Dedifferentiated amniotic fluid mesenchymal stem cell (primary cell): ENCODE results near the gene PLEKHA6.

Experiments used
- DNase-seq: peaks from one replicate; pipeline ENCODE4 v3.0.0-alpha.2; 2016; ENCODE audit errors: extremely low spot score

The PLEKHA6 gene

GRCh38 chr1:204263254-204263910 is 96.3 kb downstream of the PLEKHA6 start:
- no peak for DNase-seq

GRCh38 chr1:204262506-204263253 is 97.0 kb downstream of the PLEKHA6 start:
- DNase-seq = no peak

DNA sequence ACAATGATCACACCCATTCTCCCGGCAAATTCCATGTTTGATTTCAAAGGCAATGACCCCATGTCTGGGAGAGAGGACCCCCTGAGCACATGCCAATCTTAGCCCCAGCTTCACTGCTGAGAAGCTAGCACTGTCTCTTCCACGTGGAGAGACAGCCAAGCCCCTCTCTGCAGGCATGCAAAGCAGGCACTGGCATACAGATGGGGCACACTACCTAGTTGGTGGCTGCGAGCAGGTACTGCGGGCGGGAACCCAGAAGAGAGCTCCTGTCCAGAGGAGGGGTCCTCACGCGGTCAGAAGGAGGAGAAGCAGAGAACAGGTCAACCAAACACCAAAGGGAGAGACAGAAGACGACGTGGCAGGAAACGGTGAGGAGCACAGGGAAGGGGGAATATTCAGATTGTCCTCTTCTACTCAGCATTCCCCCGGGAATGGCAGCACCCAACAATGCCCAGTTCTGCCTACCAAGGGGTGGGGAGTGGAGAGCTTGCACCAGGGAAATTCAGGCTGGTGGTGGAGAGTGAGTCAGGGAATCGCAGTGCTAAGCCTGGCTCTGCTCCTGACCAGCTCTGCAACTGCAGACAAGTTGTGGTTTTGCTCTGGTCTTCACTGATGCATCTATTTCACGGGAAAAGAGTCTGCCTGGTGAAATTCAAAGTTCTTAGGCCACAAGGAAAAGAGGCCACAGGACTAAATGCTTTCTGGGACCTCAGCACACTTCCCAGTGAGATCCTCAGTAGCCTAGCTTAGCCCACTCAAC is 97.8 kb downstream of the PLEKHA6 start:
- peak; percentile 17 for DNase-seq

DNA sequence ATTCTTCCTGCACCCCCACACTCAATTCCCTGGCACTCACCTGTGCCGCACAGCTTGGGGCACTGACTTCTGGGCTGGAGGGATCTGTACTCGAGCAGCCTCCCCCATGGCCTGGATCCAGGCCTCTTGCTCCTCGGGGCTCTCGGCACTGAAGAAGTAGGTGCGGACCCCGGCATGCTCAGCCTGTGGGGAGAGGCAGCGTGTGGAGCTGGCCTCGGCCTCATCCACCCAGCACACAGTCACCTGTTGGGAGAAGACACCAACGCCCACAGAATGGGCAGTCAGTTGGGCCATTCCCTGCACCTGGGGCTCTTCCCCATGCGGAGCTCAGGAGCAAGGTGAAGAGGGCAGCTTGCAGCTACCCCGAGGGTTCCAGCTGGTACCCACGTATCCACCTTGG is 98.5 kb downstream of the PLEKHA6 start:
- no peak for DNase-seq

GRCh38 chr1:204260601-204261197 is 99.0 kb downstream of the PLEKHA6 start:
- DNase-seq = no peak

GRCh38 chr1:204259782-204260181 is 99.9 kb downstream of the PLEKHA6 start:
- no peak for DNase-seq

- no peak for DNase-seq
Observed at GRCh38 chr1:204259196-204259595, 100.5 kb downstream of the PLEKHA6 start.

- no peak for DNase-seq
Observed at GRCh38 chr1:204258213-204259115, 101.3 kb downstream of the PLEKHA6 start.

DNA sequence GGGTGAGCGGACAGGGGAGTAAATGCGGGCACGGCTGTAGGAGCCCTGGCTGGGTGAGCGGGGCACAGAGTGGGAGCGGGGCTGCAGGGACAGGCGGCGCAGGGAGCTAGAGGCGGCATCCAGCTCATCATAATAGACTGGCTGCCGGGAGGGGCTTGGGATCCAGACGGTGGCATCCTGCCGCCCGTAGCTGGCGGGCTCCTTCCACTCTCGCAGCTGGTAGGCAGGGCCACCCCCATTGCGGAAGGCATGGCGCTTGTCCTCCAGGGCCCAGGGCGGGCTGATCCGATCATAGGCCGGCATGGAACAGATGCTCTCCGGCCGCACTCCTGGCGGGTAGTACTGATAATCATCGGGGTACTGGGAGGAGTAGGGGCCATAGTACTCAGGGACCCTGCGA is 102.3 kb downstream of the PLEKHA6 start:
- DNase-seq = no peak

DNA sequence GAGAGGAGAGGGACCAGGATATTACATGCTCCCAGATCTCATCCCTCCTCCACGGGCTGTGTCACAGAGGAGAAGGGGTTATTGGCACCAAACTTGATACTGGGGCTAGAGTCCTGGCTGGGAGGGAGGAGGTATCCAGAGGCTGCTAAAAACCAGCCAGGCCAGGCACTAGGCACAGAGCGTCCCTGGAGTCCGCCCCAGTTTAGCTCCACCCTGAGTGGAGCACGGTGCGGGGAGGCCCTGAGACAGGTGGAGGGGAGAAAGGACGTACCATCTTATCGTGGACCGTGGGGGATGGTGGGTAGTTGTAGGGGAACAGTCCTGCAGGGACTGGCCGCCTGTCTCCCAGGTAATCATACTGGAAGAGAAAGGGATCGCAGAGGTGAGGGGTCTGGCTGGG is 103.2 kb downstream of the PLEKHA6 start:
- no peak for DNase-seq

DNA sequence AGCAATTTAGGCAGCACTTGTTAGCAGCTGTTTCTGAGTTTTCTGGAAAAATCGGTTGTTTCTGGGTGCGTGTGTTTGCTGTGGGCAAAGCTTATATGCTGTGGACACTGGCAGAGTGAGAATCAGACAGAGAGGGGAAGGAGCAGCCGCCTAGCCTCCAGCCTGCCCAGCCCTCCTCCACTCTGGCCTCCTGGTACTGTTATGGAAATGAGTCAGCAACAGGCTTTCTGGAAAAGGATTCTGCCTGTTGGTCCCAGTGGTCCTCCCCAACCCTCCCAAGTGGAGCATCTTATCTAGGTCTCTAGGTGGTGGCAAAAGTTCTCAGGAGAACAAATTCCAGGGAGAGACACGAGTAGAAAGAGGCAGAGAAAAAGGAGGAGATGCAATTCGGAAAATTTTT is 103.8 kb downstream of the PLEKHA6 start:
- no peak for DNase-seq

- DNase-seq = no peak
Observed at GRCh38 chr1:204255225-204255624, 104.5 kb downstream of the PLEKHA6 start.

DNA sequence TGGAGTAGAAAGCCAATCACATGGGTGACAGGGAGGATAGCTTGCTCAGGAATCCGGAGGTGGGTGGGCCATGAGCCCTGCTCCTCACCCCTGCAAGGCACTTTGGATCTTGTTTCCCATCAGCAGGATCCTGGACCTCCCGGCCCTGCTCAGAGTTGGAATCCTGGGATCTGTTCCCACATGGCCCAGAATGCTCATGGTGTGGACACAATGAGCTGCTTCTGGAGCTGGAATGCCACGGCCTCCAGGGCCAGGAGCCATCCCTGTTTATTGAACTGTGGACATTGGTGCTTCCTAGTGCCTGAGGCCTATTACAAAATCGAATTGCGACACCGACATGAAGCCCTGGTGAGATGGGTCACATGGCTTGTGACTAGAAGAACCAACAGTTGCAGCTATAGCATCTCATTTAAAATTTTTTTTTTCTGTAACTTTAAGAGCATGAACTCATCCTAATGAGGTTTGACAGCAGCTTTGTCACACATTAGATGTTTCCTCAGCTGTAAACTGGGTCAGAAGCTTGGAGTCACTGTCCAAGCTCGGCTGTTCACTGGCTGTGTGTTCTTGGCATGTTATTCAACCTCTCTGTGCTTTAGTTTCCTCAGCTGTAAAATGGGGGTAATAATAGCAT is 105.6 kb downstream of the PLEKHA6 start:
- DNase-seq = peak; percentile 16

DNA sequence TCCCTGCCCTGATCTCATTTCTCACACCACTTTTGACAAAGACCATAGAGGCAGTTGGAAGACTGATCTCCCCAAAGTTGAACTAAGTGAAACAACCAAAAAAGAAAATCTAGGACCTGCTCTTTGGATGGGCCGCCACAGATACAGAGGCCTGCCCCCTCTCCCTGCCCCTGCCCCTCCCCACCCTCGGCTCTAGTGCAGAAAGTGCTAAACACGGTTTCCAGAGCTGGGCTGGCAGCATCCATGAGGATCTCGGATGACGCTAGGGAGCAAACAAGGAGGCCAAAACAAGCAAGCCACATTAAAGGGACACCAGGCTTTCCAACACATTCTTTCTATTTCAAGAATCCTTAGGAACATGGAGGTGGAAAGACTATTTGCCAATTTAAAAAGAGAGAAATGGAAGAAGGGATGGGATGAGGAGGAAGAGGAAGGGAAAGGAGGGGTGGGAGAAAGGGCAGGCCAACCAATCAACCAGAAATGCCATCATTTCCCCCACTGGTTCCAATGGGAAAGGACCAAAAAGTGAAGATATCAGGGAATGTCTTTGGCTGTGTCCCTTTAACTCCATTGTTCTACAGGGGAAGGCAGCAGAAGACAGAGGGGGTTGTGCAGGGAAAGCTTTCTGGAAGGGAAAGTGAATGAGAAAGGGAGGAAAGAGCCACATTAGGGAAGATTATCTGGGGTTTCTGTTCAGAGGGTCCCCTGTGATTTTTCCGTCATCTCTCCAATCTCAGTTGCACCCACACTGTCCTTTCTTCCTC is 107.6 kb downstream of the PLEKHA6 start:
- DNase-seq = no peak

DNA sequence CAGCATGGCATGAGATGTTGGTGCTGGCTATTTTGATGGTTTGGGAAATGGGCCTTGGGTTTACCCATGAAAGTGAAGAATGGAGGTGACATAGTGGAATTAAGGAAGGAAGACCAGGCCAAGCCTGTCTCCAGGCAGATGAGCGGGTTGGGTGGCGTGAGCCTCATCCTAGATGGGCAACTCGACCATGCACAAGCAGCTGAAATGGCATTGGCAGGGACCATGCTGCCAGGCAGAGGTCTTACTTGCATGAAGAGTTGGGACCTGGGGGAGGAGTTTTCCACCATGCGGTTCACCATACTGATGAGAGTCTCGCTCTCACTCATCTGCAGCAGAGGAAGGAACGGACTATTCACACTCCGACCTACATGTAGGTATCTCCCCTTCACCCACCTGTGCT is 108.4 kb downstream of the PLEKHA6 start:
- DNase-seq = no peak

DNA sequence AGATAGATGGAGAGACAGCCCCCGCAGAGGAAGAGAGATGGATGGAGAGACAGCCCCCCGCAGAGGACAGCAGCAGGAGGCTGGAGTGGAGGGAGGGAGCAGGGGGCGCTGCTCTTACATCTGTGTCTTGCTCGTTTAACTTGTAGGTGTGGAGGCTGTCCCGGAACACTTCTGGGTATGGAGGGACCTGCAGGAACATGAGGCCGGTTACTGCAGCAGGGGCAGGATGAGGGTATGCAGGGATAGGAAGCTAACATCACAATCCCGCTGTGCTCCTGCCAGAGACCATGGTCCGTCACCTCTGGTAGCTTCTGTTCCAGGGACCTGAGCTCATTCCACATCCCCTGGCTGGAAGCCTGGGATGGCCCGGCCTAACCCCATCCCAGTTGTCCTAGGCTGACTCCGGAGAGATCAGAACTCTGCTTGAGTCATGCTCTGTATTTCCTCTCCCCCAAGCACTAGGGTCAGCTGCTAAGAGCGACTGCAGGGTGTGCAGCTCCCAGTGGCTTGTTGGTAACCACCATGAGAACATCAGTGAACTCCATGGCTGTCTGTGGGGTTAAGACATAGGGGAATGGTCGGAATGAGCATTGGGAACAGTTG is 109.2 kb downstream of the PLEKHA6 start:
- no peak for DNase-seq

DNA sequence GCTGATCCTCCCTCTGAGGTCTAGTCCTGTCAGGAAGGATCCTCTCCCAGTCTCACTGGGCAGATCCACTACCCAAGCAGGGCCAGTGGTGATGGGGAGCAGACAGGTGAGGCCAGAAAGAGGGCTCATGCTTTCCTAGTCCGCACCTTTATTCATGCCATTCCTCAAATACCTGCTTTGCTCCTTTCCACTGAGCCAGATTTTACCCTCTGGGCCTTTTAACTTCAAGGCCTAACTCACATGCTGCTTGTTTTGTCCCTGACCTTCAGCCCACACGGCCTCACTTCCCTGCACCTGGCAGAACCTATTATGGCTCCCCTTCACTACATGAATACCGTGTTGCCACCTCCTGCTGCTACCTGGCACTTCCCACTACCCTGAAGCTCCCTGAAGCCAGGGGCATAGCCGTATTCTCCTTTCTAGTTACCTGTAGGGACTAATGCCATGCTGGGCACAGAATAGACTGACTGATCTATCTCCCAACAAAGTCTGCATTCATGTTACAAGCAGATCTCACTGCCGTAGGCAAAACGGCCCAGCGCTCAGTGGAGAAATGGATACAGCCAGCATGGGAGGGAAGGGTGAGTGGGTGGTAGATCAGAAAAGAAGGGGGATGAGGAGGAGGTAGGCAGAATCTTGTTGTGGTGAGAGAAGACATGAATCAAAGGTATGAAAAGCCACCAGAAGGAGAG is 109.8 kb downstream of the PLEKHA6 start:
- DNase-seq = no peak

GRCh38 chr1:204248954-204249353 is 110.8 kb downstream of the PLEKHA6 start:
- DNase-seq = no peak

- no peak for DNase-seq
Observed at GRCh38 chr1:204246876-204247275, 112.9 kb downstream of the PLEKHA6 start.
